Trophoblast cell (in vitro differentiated cells and primary cell): ENCODE measurements around the gene EFNB3.

ENCODE experiments used
- DNase-seq, 2 donors: peaks; one replicate each; pipeline ENCODE4 v3.0.0-alpha.2; 2016
- H2AFZ ChIP-seq: 2 replicates; pipeline ENCODE4 v1.6.1; 2013; ENCODE audit warnings: low read length, moderate library complexity, mild to moderate bottlenecking; ENCODE audit not compliant: insufficient read depth, poor library complexity
- H2AK5ac ChIP-seq: 2 replicates; pipeline ENCODE4 v1.6.1; 2013; ENCODE audit warnings: mild to moderate bottlenecking, low read length
- H2BK120ac ChIP-seq: 2 replicates; pipeline ENCODE4 v1.6.1; 2013; ENCODE audit warnings: low read length, mild to moderate bottlenecking, moderate library complexity; ENCODE audit not compliant: insufficient read depth, poor library complexity
- H2BK12ac ChIP-seq: 2 replicates; pipeline ENCODE4 v1.6.1; 2013; ENCODE audit warnings: mild to moderate bottlenecking, low read length, moderate library complexity
- H2BK5ac ChIP-seq: 2 replicates; pipeline ENCODE4 v1.6.1; 2013; ENCODE audit warnings: low read length, low read depth, moderate library complexity, mild to moderate bottlenecking; ENCODE audit not compliant: poor library complexity
- H3K14ac ChIP-seq: 2 replicates; pipeline ENCODE4 v1.6.1; 2013; ENCODE audit warnings: mild to moderate bottlenecking, low read length
- H3K18ac ChIP-seq: 2 replicates; pipeline ENCODE4 v1.6.1; 2013; ENCODE audit warnings: mild to moderate bottlenecking, low read length
- H3K23ac ChIP-seq: 2 replicates; pipeline ENCODE4 v1.6.1; 2013; ENCODE audit warnings: low read length
- H3K27ac ChIP-seq: 2 replicates; pipeline ENCODE4 v1.5.1; 2013; ENCODE audit warnings: low read depth, mild to moderate bottlenecking, inconsistent platforms, low read length, moderate library complexity
- H3K27me3 ChIP-seq: 2 replicates; pipeline ENCODE4 v1.6.1; 2013; ENCODE audit warnings: inconsistent platforms, mild to moderate bottlenecking, low read length, moderate library complexity; ENCODE audit not compliant: insufficient read depth
- H3K36me3 ChIP-seq, 2 experiments: 1 replicate in 1 of 2; 2 replicates in 1 of 2; pipeline ENCODE4 v1.6.1; 2013; ENCODE audit warnings: low read length in 2 of 2, mild to moderate bottlenecking in 2 of 2, moderate library complexity in 1 of 2; ENCODE audit not compliant: insufficient read depth in 2 of 2, control insufficient read depth in 1 of 2
- H3K4ac ChIP-seq: 2 replicates; pipeline ENCODE4 v1.6.1; 2013; ENCODE audit warnings: low read depth, mild to moderate bottlenecking, low read length, moderate library complexity
- H3K4me1 ChIP-seq, 2 experiments: 1 replicate in 1 of 2; 2 replicates in 1 of 2; pipeline ENCODE4 v1.6.1; 2013; ENCODE audit warnings: low read length in 2 of 2, mild to moderate bottlenecking in 2 of 2, moderate library complexity in 1 of 2; ENCODE audit not compliant: insufficient read depth in 2 of 2, control insufficient read depth in 1 of 2
- H3K4me2 ChIP-seq: 2 replicates; pipeline ENCODE4 v1.6.1; 2013; ENCODE audit warnings: inconsistent platforms, mild to moderate bottlenecking, low read length, moderate library complexity
- H3K4me3 ChIP-seq: 2 replicates; pipeline ENCODE4 v1.5.1; 2013; ENCODE audit warnings: mild to moderate bottlenecking, low read depth, low read length, inconsistent platforms
- H3K79me1 ChIP-seq: one replicate; pipeline ENCODE4 v1.6.1; 2013; ENCODE audit warnings: low read length
- H3K79me2 ChIP-seq: 2 replicates; pipeline ENCODE4 v1.6.1; 2013; ENCODE audit warnings: low read length, mild to moderate bottlenecking; ENCODE audit not compliant: control insufficient read depth, insufficient read depth, poor library complexity
- H3K9ac ChIP-seq: 2 replicates; pipeline ENCODE4 v1.6.1; 2013; ENCODE audit warnings: mild to moderate bottlenecking, low read length
- H3K9me3 ChIP-seq: 2 replicates; pipeline ENCODE4 v1.6.1; 2013; ENCODE audit warnings: low read depth, mild to moderate bottlenecking, control low read depth, inconsistent platforms, low read length; ENCODE audit not compliant: insufficient read depth
- H4K12ac ChIP-seq: 2 replicates; pipeline ENCODE4 v1.6.1; 2013; ENCODE audit warnings: low read depth, mild to moderate bottlenecking, low read length, moderate library complexity
- H4K8ac ChIP-seq: 2 replicates; pipeline ENCODE4 v1.6.1; 2013; ENCODE audit warnings: low read depth, mild to moderate bottlenecking, low read length, moderate library complexity
- H4K91ac ChIP-seq: one replicate; pipeline ENCODE4 v1.6.1; 2013; ENCODE audit warnings: low read depth, mild to moderate bottlenecking, low read length, moderate library complexity
- WGBS: extraction: QIAGEN DNeasy Blood & Tissue Kit; methylation state at CpG from one replicate; pipeline ENCODE4 v1.1.7; 2013; ENCODE audit warnings: missing lambda C conversion rate; ENCODE audit not compliant: insufficient read length, insufficient coverage; ENCODE audit errors: extremely low coverage; 5-methylcytosine and 5-hydroxymethylcytosine counted together

EFNB3 gene

GRCh38 chr17:7716901-7717755 is 12.1 kb downstream of the EFNB3 start, which contains the start of gene DNAH2:
Gene DNAH2, plus strand, starts transcription at chr17:7717744. Its CDS starts 1,991 bp downstream, at chr17:7719735.
- WGBS = no CpG with 5 or more reads among the region's 64 CpGs

GRCh38 chr17:7717756-7718350 is 12.9 kb downstream of the EFNB3 start:
- no peak overlapping the region for H3K4ac ChIP-seq
- H3K9me3 ChIP-seq = no peaks in the 10 kb centered on the region

More at GRCh38 chr17:7716901-7717755, 12.1 kb downstream of the EFNB3 start, which contains the start of gene DNAH2:
- Histone ChIP-seq H2BK5ac (peak within 1 kb of the TSS; percentile 43), H3K18ac (peak within 1 kb of the TSS; percentile 89), H2AK5ac (no peak within 1 kb of the TSS), H3K4me1 (peaks cover 2 to 6% of the 10 kb centered on the region in 2 experiments), H3K9ac (no peak within 1 kb of the TSS), H3K79me1 (peaks cover 8% of the 10 kb centered on the region), H3K4me3 (peak within 1 kb of the TSS; percentile 69), H3K14ac (peak within 1 kb of the TSS; percentile 95), H4K8ac (peak within 1 kb of the TSS; percentile 97), H2BK120ac (peak within 1 kb of the TSS; percentile 74), H4K12ac (peak within 1 kb of the TSS; percentile 77), H3K23ac (no peak within 1 kb of the TSS), H3K27me3 (peaks cover 3% of the 10 kb centered on the region), H3K79me2 (peaks cover 2% of the 10 kb centered on the region), H3K4me2 (peak within 1 kb of the TSS; percentile 75), H2AFZ (peak within 1 kb of the TSS; percentile 98), H3K4ac (peak within 1 kb of the TSS; percentile 65), H4K91ac (peak within 1 kb of the TSS; percentile 82), H3K27ac (peak within 1 kb of the TSS; percentile 34), H3K9me3 (no peaks in the 10 kb centered on the region), H2BK12ac (peak within 1 kb of the TSS; percentile 40), H3K36me3 (no peaks in the 10 kb centered on the region)
- DNase-seq = peak; percentile 35 to 70

GRCh38 chr17:7719661-7720060 is 14.7 kb downstream of the EFNB3 start:
- peaks cover 2% of the 10 kb centered on the region for H3K79me2 ChIP-seq
- H3K9me3 ChIP-seq = no peaks in the 10 kb centered on the region
- H4K8ac ChIP-seq = no peak overlapping the region
- H3K14ac ChIP-seq = no peak overlapping the region
- no peak overlapping the region for H2AK5ac ChIP-seq
- peaks cover 8% of the 10 kb centered on the region for H3K79me1 ChIP-seq
- H3K4me1 ChIP-seq = peaks cover 2 to 6% of the 10 kb centered on the region in 2 experiments
- H2BK120ac ChIP-seq = no peak overlapping the region
- no peak overlapping the region for H3K23ac ChIP-seq
- H3K18ac ChIP-seq = no peak overlapping the region
- no peak overlapping the region for H2BK5ac ChIP-seq
- H3K27ac ChIP-seq = no peak overlapping the region
- H3K27me3 ChIP-seq = peaks cover 3% of the 10 kb centered on the region
- no peak overlapping the region for H3K4me3 ChIP-seq
- WGBS = no CpG with 5 or more reads among the region's 9 CpGs
- H3K9ac ChIP-seq = no peak overlapping the region
- H3K4me2 ChIP-seq = no peak overlapping the region
- no peak overlapping the region for H4K91ac ChIP-seq
- no peaks in the 10 kb centered on the region for H3K36me3 ChIP-seq
- H2BK12ac ChIP-seq = no peak overlapping the region
- no peak for DNase-seq
- H2AFZ ChIP-seq = no peak overlapping the region
- H4K12ac ChIP-seq = no peak overlapping the region
- H3K4ac ChIP-seq = no peak overlapping the region

More at GRCh38 chr17:7717756-7718350, 12.9 kb downstream of the EFNB3 start:
- Histone ChIP-seq H3K23ac (no peak overlapping the region), H2AFZ (peak overlapping the region; percentile 98), H4K8ac (no peak overlapping the region), H2BK12ac (no peak overlapping the region), H3K79me2 (peaks cover 2% of the 10 kb centered on the region), H3K4me2 (peak overlapping the region; percentile 75), H3K36me3 (no peaks in the 10 kb centered on the region), H4K12ac (no peak overlapping the region), H2AK5ac (no peak overlapping the region), H3K14ac (no peak overlapping the region), H3K18ac (no peak overlapping the region), H3K79me1 (peaks cover 8% of the 10 kb centered on the region), H3K4me1 (peaks cover 2 to 6% of the 10 kb centered on the region in 2 experiments), H3K27ac (no peak overlapping the region), H3K9ac (no peak overlapping the region), H3K27me3 (peaks cover 3% of the 10 kb centered on the region), H2BK120ac (no peak overlapping the region), H2BK5ac (no peak overlapping the region), H4K91ac (no peak overlapping the region), H3K4me3 (peak overlapping the region; percentile 34)
- WGBS = no CpG with 5 or more reads among the region's 16 CpGs
- DNase-seq = no peak

GRCh38 chr17:7720125-7720524 is 15.1 kb downstream of the EFNB3 start:
- H2BK5ac ChIP-seq = no peak overlapping the region
- H3K23ac ChIP-seq = no peak overlapping the region
- H3K79me2 ChIP-seq = peaks cover 2% of the 10 kb centered on the region
- H3K36me3 ChIP-seq = no peaks in the 10 kb centered on the region
- no peak overlapping the region for H4K8ac ChIP-seq
- H3K4me2 ChIP-seq = no peak overlapping the region
- no peak overlapping the region for H2BK12ac ChIP-seq
- H3K4ac ChIP-seq = no peak overlapping the region
- H2AFZ ChIP-seq = no peak overlapping the region
- H3K9ac ChIP-seq = no peak overlapping the region
- no peak overlapping the region for H4K12ac ChIP-seq
- peaks cover 8% of the 10 kb centered on the region for H3K79me1 ChIP-seq
- no peak overlapping the region for H3K18ac ChIP-seq
- no CpG with 5 or more reads among the region's 4 CpGs for WGBS
- no peaks in the 10 kb centered on the region for H3K9me3 ChIP-seq
- no peak for DNase-seq
- H3K27ac ChIP-seq = no peak overlapping the region
- no peak overlapping the region for H2BK120ac ChIP-seq
- no peak overlapping the region for H4K91ac ChIP-seq
- peaks cover 3% of the 10 kb centered on the region for H3K27me3 ChIP-seq
- H3K4me3 ChIP-seq = no peak overlapping the region
- no peak overlapping the region for H2AK5ac ChIP-seq
- H3K4me1 ChIP-seq = peaks cover 2 to 6% of the 10 kb centered on the region in 2 experiments
- no peak overlapping the region for H3K14ac ChIP-seq
